ENCODE results near the gene UBE3B. TPM values are rescaled to one million over a fixed set of nuclear protein-coding genes. Genes with fewer than 3 reads are reported as not detected.

Gene UBE3B
- total RNA-seq, 4 donors from 2014 or later, result 42.4 to 59.2 (median 49.1) TPM

DNA sequence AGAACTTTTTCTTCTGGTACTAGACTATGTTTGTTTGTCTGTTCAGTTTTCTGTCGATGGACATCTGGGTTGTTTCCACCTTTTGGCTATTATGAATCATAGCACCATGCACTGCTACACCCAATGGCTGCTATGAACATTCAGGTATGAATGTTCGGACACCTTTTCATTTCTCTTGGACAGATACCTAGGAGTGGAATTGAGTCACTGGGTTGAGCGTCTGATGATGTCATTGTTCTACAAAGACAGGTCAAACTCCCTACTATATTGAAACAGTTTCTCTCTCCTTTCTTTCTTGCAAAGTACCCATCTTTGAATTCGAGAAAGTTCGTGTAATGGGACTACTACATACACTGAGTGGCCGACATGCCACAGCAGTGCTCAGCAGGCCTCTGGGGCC, 45.0 kb upstream of the UBE3B start:
- Histone ChIP-seq H3K27me3 (no peaks in the 10 kb centered on the region), H3K36me3 (no peaks in the 10 kb centered on the region), H3K9me3 (no peaks in the 10 kb centered on the region), H3K4me1 (peaks cover 9 to 16% (median 13%) of the 10 kb centered on the region in 4 donors), H3K4me3 (no peak overlapping the region), H3K27ac (replicated peaks in 1 of 4) (no peak overlapping the region)
- DNase-seq (ENCODE audit: extremely low spot score), result no peak
- TF ChIP-seq, protein P1, sequence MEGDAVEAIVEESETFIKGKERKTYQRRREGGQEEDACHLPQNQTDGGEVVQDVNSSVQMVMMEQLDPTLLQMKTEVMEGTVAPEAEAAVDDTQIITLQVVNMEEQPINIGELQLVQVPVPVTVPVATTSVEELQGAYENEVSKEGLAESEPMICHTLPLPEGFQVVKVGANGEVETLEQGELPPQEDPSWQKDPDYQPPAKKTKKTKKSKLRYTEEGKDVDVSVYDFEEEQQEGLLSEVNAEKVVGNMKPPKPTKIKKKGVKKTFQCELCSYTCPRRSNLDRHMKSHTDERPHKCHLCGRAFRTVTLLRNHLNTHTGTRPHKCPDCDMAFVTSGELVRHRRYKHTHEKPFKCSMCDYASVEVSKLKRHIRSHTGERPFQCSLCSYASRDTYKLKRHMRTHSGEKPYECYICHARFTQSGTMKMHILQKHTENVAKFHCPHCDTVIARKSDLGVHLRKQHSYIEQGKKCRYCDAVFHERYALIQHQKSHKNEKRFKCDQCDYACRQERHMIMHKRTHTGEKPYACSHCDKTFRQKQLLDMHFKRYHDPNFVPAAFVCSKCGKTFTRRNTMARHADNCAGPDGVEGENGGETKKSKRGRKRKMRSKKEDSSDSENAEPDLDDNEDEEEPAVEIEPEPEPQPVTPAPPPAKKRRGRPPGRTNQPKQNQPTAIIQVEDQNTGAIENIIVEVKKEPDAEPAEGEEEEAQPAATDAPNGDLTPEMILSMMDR (IDR thresholded peaks at IDR 0.05), result no peak
- no peak for TF ChIP-seq POLR2AphosphoS5 (IDR thresholded peaks at IDR 0.05)
- TF ChIP-seq POLR2A (IDR thresholded peaks at IDR 0.05; ENCODE audit: low read depth), result no peak
- no peak for TF ChIP-seq EP300 (IDR thresholded peaks at IDR 0.05)
- intact Hi-C loops (cut with DNase I), result loop anchor here (2.0 kb wide), 1 partner anchor 44 kb away; the partner anchor contains the start of genes KCTD10 and UBE3B
- 69% methylated on average over 6 of the region's 6 CpGs for WGBS

DNA sequence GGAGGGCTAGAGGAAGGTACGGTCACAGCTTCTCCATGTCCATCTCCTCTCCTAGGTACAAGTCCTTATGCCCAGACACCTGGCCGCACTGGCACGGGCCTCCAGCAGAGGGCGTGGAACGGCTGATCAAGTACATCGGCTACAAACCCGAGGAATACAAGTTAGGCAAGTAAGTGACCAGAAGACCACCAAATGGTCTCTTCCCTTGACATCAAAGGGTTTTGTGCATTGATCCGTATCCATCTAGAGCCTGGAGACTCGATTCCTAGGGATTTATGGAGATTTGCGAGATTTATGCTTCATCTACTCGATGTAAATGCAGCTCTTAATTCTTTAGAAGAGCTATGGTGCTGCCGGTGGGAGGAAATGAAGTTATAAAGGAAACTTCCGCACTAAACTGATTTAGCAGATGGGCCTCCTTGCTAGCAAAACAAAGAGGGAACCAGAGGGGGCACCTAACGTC, 44.6 kb upstream of the UBE3B start:
- peaks cover 9 to 16% (median 13%) of the 10 kb centered on the region in 4 donors for H3K4me1 ChIP-seq
- H3K27me3 ChIP-seq, result no peaks in the 10 kb centered on the region
- intact Hi-C loops (cut with DNase I), result loop anchor here (2.0 kb wide), 1 partner anchor 44 kb away; the partner anchor contains the start of genes KCTD10 and UBE3B
- H3K36me3 ChIP-seq, result no peaks in the 10 kb centered on the region
- DNase-seq (ENCODE audit: extremely low spot score), result peak; percentile 96
- TF ChIP-seq POLR2AphosphoS5 (IDR thresholded peaks at IDR 0.05), result peak; percentile 40 to 54
- TF ChIP-seq, protein P1 (IDR thresholded peaks at IDR 0.05), result peak; percentile 78 to 91 (median 79)
- no peak for TF ChIP-seq POLR2A (IDR thresholded peaks at IDR 0.05; ENCODE audit: low read depth)
- WGBS, result 35% methylated on average over 14 of the region's 14 CpGs
- H3K27ac ChIP-seq (replicated peaks in 1 of 4), result no peak overlapping the region
- H3K4me3 ChIP-seq, result no peak overlapping the region
- H3K9me3 ChIP-seq, result no peaks in the 10 kb centered on the region

DNA sequence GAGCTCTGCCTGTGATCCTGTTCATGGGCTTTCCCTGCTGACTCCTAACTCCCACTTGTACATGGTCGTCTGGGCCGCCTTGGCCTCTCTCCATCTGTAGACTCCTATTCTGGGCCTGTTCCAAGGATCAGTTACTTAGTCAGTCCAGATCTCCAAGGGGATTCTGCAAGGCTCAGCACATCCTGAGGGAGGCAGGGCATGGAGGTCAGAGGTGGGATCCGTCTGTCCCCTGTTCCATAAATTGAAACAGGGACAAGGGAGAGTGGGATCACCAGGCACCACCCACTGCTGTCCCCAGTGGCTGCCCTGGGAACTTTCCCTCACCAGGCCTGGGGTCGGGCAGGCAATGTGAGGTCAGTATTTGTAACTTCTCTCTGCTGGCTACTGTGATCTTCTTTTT, 43.8 kb upstream of the UBE3B start:
- TF ChIP-seq POLR2A (IDR thresholded peaks at IDR 0.05; ENCODE audit: low read depth), result no peak
- TF ChIP-seq POLR2AphosphoS5 (IDR thresholded peaks at IDR 0.05), result no peak
- TF ChIP-seq EP300 (IDR thresholded peaks at IDR 0.05), result no peak
- TF ChIP-seq, protein P1 (IDR thresholded peaks at IDR 0.05), result peak in 1 of 3 experiments; percentile 39
- intact Hi-C loops (cut with DNase I), result loop anchor here (2.0 kb wide), 1 partner anchor 43 kb away; the partner anchor contains the start of genes KCTD10 and UBE3B
- peaks cover 6 to 12% (median 11%) of the 10 kb centered on the region in 4 donors for H3K4me1 ChIP-seq
- no peak for DNase-seq (ENCODE audit: extremely low spot score)
- H3K36me3 ChIP-seq, result no peaks in the 10 kb centered on the region
- H3K27ac ChIP-seq (replicated peaks in 1 of 4), result no peak overlapping the region
- no peak overlapping the region for H3K4me3 ChIP-seq
- no peaks in the 10 kb centered on the region for H3K9me3 ChIP-seq
- 78% methylated on average over 4 of the region's 4 CpGs for WGBS
- no peaks in the 10 kb centered on the region for H3K27me3 ChIP-seq

DNA sequence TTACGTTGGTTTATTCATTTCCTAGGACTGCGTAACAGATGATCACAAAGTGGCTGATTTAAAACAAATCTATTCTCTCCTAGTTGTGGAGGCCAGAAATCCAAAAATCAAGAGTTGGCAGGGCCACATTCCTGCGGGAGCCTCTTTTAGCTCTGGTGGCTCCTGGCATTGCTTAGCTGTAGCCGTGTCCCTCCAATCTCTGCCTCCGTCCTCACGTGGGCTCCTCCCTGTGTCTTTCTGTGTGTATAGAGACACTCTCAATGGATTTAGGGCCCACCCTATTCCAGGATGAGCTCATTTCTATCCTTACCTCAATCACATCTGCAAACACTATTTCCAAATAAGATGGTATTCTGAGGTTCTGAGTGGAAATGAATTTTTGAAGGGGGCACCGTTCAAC, 42.9 kb upstream of the UBE3B start:
- no peak overlapping the region for H3K4me3 ChIP-seq
- H3K27me3 ChIP-seq, result no peaks in the 10 kb centered on the region
- H3K4me1 ChIP-seq, result peaks cover 6 to 12% (median 11%) of the 10 kb centered on the region in 4 donors
- H3K9me3 ChIP-seq, result no peaks in the 10 kb centered on the region
- no peak for DNase-seq (ENCODE audit: extremely low spot score)
- no peak for TF ChIP-seq POLR2A (IDR thresholded peaks at IDR 0.05; ENCODE audit: low read depth)
- TF ChIP-seq EP300 (IDR thresholded peaks at IDR 0.05), result no peak
- no peak for TF ChIP-seq POLR2AphosphoS5 (IDR thresholded peaks at IDR 0.05)
- 83% methylated on average over 7 of the region's 7 CpGs for WGBS
- H3K27ac ChIP-seq (replicated peaks in 1 of 4), result no peak overlapping the region
- intact Hi-C loops (cut with DNase I), result no loop called here
- H3K36me3 ChIP-seq, result no peaks in the 10 kb centered on the region

DNA sequence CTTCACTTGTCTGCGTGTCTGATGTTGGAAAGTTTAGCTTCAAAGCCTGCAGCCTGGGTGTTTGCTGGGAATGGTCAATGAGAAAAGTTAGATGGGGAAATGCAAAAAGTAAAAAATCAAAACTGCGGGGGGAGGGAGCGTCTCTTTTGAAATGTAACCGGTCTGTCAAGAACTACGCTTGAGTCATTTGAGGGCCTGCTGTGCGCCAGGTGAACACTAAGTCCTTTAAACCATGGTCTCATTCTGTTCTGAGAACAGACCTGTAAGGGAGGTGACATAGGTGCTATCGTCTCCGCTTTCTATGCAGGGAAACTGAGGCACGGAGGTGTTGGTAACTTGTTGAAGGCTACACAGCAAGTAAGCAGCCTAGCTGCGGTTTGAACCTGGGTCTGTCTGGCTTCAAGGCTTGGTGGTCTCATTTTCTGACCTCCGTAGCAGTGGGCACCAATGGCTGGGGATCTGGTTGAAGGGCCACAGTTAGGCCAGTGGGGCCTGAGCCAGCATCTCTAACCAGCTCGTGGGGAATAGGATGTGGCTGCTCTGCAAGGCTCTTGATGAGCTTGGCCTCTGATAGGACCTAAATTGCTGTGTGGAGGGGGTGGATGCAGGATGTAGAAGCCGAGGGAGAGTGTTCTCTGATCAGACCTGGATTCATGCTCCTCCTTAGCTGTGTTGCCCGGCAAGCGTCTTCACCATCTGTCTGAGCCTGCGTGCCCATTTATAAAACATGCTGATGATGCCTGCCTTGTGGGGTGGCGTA, 41.8 kb upstream of the UBE3B start:
- H3K36me3 ChIP-seq, result no peaks in the 10 kb centered on the region
- no peak overlapping the region for H3K4me3 ChIP-seq
- intact Hi-C loops (cut with DNase I), result no loop called here
- no peak for DNase-seq (ENCODE audit: extremely low spot score)
- WGBS, result 88% methylated on average over 14 of the region's 17 CpGs
- TF ChIP-seq POLR2A (IDR thresholded peaks at IDR 0.05; ENCODE audit: low read depth), result no peak
- TF ChIP-seq, protein P1 (IDR thresholded peaks at IDR 0.05), result no peak
- TF ChIP-seq EP300 (IDR thresholded peaks at IDR 0.05), result no peak
- TF ChIP-seq POLR2AphosphoS5 (IDR thresholded peaks at IDR 0.05), result no peak
- no peak overlapping the region for H3K27ac ChIP-seq (replicated peaks in 1 of 4)
- peaks cover 6 to 12% (median 11%) of the 10 kb centered on the region in 4 donors for H3K4me1 ChIP-seq
- no peaks in the 10 kb centered on the region for H3K9me3 ChIP-seq
- no peaks in the 10 kb centered on the region for H3K27me3 ChIP-seq
